Suprapubic skin (tissue), 3 donors: Measurements from ENCODE around the gene CABP2.

Experiments
- CTCF ChIP-seq, 2 donors: fragments of 200-600 bp in 1 of 2; fragments of 450-650 bp in 1 of 2; sonication (generic) in 1 of 2; IDR thresholded peaks; one replicate each; pipeline ENCODE4 v1.5.1; 2016 to 2019; ENCODE audit warnings: antibody characterized with exemption in 2 of 2, mild to moderate bottlenecking in 1 of 2, moderate library complexity in 1 of 2
- EP300 ChIP-seq: sonication (generic); formaldehyde crosslinking; IDR thresholded peaks from one replicate; pipeline ENCODE4 v1.6.1; 2017; ENCODE audit warnings: antibody characterized with exemption
- POLR2A ChIP-seq, 2 donors: fragments of 450-650 bp; IDR thresholded peaks; one replicate each; pipeline ENCODE4 v1.6.1; 2017; ENCODE audit warnings: antibody characterized with exemption in 2 of 2, mild to moderate bottlenecking in 2 of 2, moderate library complexity in 2 of 2

GRCh38 chr11:67530282-67530592, 7.0 kb upstream of the CABP2 start:
- TF ChIP-seq POLR2A (IDR thresholded peaks at IDR 0.05) (no peak), CTCF (IDR thresholded peaks at IDR 0.05) (no peak), EP300 (no peak)
